ENCODE data around the gene KANK4.

DNA sequence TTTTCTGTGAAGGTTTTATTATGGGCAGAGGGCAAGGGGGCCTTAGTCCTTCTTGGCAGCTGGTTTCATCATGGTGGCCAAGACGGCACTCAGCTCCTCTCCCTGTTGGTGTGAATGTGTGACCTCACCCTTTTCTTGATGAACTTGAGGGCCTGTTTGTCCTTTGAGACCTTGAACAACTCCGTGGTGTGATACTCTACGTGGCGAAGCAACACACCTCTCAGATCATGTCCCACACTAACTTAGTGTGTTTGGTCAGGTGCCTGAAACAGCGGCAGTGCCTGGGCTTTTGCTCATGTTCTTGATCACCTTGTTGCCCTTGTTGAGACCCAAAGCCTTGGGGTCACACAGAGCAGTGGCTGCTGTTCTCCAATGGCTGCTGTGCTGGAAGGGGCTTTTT is 111.1 kb downstream of the KANK4 start:
- TF ChIP-seq CTCF (IDR thresholded peaks at IDR 0.05; ENCODE audit: low read depth, low read length) = no peak
- no peak for TF ChIP-seq POLR2A (IDR thresholded peaks at IDR 0.05; ENCODE audit: extremely low read depth, insufficient read length)
- TF ChIP-seq MAX (IDR thresholded peaks at IDR 0.05; ENCODE audit: low read depth, low read length) = no peak
